MM.1S (cell line): Measurements from ENCODE around the gene SEZ6L.

Experiments used
- DNase-seq: peaks from one replicate; pipeline ENCODE4 v3.0.0-alpha.2; 2015
- H2AFZ ChIP-seq: fragments of 300-600 bp; sonication (generic); 2 replicates; pipeline ENCODE4 v1.6.0; 2016; ENCODE audit warnings: antibody characterized with exemption, low read length
- H3F3A ChIP-seq: fragments of 300-600 bp; sonication (generic); 2 replicates; pipeline ENCODE4 v1.6.1; 2016; ENCODE audit warnings: mild to moderate bottlenecking, antibody characterized with exemption, low read length, moderate library complexity, mixed read lengths; ENCODE audit not compliant: insufficient read depth
- H3K27ac ChIP-seq: fragments of 300-600 bp; sonication (generic); 2 replicates; pipeline ENCODE4 v1.5.1; 2016; ENCODE audit warnings: mild to moderate bottlenecking, low read length
- H3K27me3 ChIP-seq: fragments of 300-600 bp; sonication (generic); replicated peaks from 2 replicates; pipeline ENCODE4 v1.6.0; 2016; ENCODE audit warnings: low read length; ENCODE audit not compliant: insufficient read depth
- H3K36me3 ChIP-seq: fragments of 300-600 bp; sonication (generic); replicated peaks from 2 replicates; pipeline ENCODE4 v1.6.1; 2016; ENCODE audit warnings: mild to moderate bottlenecking, low read length, mixed read lengths; ENCODE audit not compliant: insufficient read depth
- H3K4me1 ChIP-seq: fragments of 300-600 bp; sonication (generic); 2 replicates; pipeline ENCODE4 v1.6.1; 2016; ENCODE audit warnings: low read length, mixed read lengths
- H3K4me2 ChIP-seq: fragments of 300-600 bp; sonication (generic); 2 replicates; pipeline ENCODE4 v1.6.0; 2016; ENCODE audit warnings: low read depth, low read length
- H3K4me3 ChIP-seq: fragments of 300-600 bp; sonication (generic); 2 replicates; pipeline ENCODE4 v1.5.1; 2016; ENCODE audit warnings: low read length, mixed read lengths
- H3K79me2 ChIP-seq: fragments of 300-600 bp; sonication (generic); 2 replicates; pipeline ENCODE4 v1.6.1; 2016; ENCODE audit warnings: mixed run types, low read length, mixed read lengths
- H3K9ac ChIP-seq: fragments of 300-600 bp; sonication (generic); 2 replicates; pipeline ENCODE4 v1.6.1; 2016; ENCODE audit warnings: low read length, mixed read lengths
- H3K9me2 ChIP-seq: fragments of 300-600 bp; sonication (generic); replicated peaks from 2 replicates; pipeline ENCODE4 v1.6.1; 2016; ENCODE audit warnings: mild to moderate bottlenecking, low read length, mixed read lengths; ENCODE audit not compliant: insufficient read depth
- H3K9me3 ChIP-seq: fragments of 300-600 bp; sonication (generic); replicated peaks from 2 replicates; pipeline ENCODE4 v1.6.1; 2016; ENCODE audit warnings: mild to moderate bottlenecking, low read length, mixed read lengths; ENCODE audit not compliant: insufficient read depth
- H4K20me1 ChIP-seq: fragments of 300-600 bp; sonication (generic); 2 replicates; pipeline ENCODE4 v1.6.1; 2016; ENCODE audit warnings: mild to moderate bottlenecking, low read length, moderate library complexity, mixed read lengths; ENCODE audit not compliant: insufficient read depth
- CTCF ChIP-seq: fragments of 300-600 bp; sonication (generic); IDR thresholded peaks from 2 replicates; pipeline ENCODE4 v1.5.1; 2016; ENCODE audit warnings: antibody characterized with exemption, low read length, mixed read lengths
- EZH2 ChIP-seq: fragments of 300-600 bp; sonication (generic); optimal IDR thresholded peaks from 2 replicates; pipeline ENCODE3; 2017; ENCODE audit warnings: low read depth, mild to moderate bottlenecking, antibody characterized with exemption, low read length, mixed read lengths
- EZH2phosphoT487 ChIP-seq: fragments of 300-600 bp; sonication (generic); IDR thresholded peaks from 2 replicates; pipeline ENCODE4 v1.6.1; 2018; ENCODE audit warnings: antibody characterized with exemption, low read length

The SEZ6L gene

GRCh38 chr22:26283330-26283729, 114.1 kb downstream of the SEZ6L start:
- DNase-seq, result no peak
- Histone ChIP-seq H3F3A (no peaks in the 10 kb centered on the region), H3K36me3 (no peaks in the 10 kb centered on the region), H3K27ac (no peak overlapping the region), H3K79me2 (no peaks in the 10 kb centered on the region), H3K4me3 (no peak overlapping the region), H3K4me2 (no peak overlapping the region), H3K27me3 (peaks cover 88% of the 10 kb centered on the region), H3K4me1 (no peaks in the 10 kb centered on the region), H3K9me2 (no peaks in the 10 kb centered on the region), H3K9ac (no peak overlapping the region), H3K9me3 (no peaks in the 10 kb centered on the region), H4K20me1 (no peaks in the 10 kb centered on the region), H2AFZ (no peak overlapping the region)
- TF ChIP-seq CTCF (no peak), EZH2 (no peak), EZH2phosphoT487 (no peak)

GRCh38 chr22:26285632-26286031, 116.4 kb downstream of the SEZ6L start:
- Histone ChIP-seq H4K20me1 (no peaks in the 10 kb centered on the region), H3K36me3 (no peaks in the 10 kb centered on the region), H3K4me2 (no peak overlapping the region), H3K79me2 (no peaks in the 10 kb centered on the region), H3K4me3 (no peak overlapping the region), H2AFZ (no peak overlapping the region), H3K27ac (no peak overlapping the region), H3K9ac (no peak overlapping the region), H3K27me3 (peaks cover 77% of the 10 kb centered on the region), H3K9me3 (no peaks in the 10 kb centered on the region), H3F3A (no peaks in the 10 kb centered on the region), H3K4me1 (no peaks in the 10 kb centered on the region), H3K9me2 (no peaks in the 10 kb centered on the region)
- TF ChIP-seq EZH2phosphoT487 (no peak), EZH2 (no peak), CTCF (no peak)
- no peak for DNase-seq

- H3K4me2 ChIP-seq, result no peak overlapping the region
- no peaks in the 10 kb centered on the region for H3K9me3 ChIP-seq
- H3K9ac ChIP-seq, result no peak overlapping the region
- no peak overlapping the region for H3K27ac ChIP-seq
- TF ChIP-seq CTCF (no peak), EZH2 (no peak), EZH2phosphoT487 (no peak)
- H3K4me1 ChIP-seq, result no peaks in the 10 kb centered on the region
- H3K9me2 ChIP-seq, result no peaks in the 10 kb centered on the region
- no peaks in the 10 kb centered on the region for H3K36me3 ChIP-seq
- no peak for DNase-seq
- no peak overlapping the region for H3K4me3 ChIP-seq
- no peaks in the 10 kb centered on the region for H3F3A ChIP-seq
- no peaks in the 10 kb centered on the region for H4K20me1 ChIP-seq
- H3K27me3 ChIP-seq, result peaks cover 72% of the 10 kb centered on the region
- H2AFZ ChIP-seq, result no peak overlapping the region
- H3K79me2 ChIP-seq, result no peaks in the 10 kb centered on the region
These were observed 117.0 kb downstream of the SEZ6L start for GRCh38 chr22:26286091-26286820.
